DMS153 treated with DMSO at 0.1 percent for 48 hours (cell line): ENCODE data around the gene PPP1R14B.
"Not testable (repeated sequence)": the region's sequence is repeated elsewhere in the genome, so short reads cannot be mapped to it uniquely, and the experiment has no call there.

Experiments
- DNase-seq: peaks from one replicate; lab custom pipeline; 2025; ENCODE audit not compliant: unreplicated experiment; lab: John Stamatoyannopoulos, UW

PPP1R14B gene

GRCh38 chr11:64246621-64246870 lies 197 bp downstream of the PPP1R14B start:
- not testable (repeated sequence) for DNase-seq

- no peak for DNase-seq
Measured at GRCh38 chr11:64245797-64246620, 734 bp downstream of the PPP1R14B start.

GRCh38 chr11:64245401-64245796 lies 1.3 kb downstream of the PPP1R14B start:
- DNase-seq: no peak

- no peak for DNase-seq
Measured at GRCh38 chr11:64244966-64245365, 1.8 kb downstream of the PPP1R14B start.

GRCh38 chr11:64244107-64244506 lies 2.6 kb downstream of the PPP1R14B start:
- no peak for DNase-seq

- no peak for DNase-seq
Measured at GRCh38 chr11:64243236-64243854, 3.4 kb downstream of the PPP1R14B start.

GRCh38 chr11:64241491-64242374 lies 5.0 kb downstream of the PPP1R14B start:
- DNase-seq: no peak

GRCh38 chr11:64241241-64241490 lies 5.6 kb downstream of the PPP1R14B start:
- peak; percentile 96 for DNase-seq

GRCh38 chr11:64240435-64241240 lies 6.1 kb downstream of the PPP1R14B start, which contains the start of gene FKBP2:
Gene FKBP2 (plus strand): TSS chr11:64241095. CDS start chr11:64242388, 1,293 bp downstream.
- DNase-seq: peak; percentile 92

GRCh38 chr11:64239662-64240434 lies 6.9 kb downstream of the PPP1R14B start:
- no peak for DNase-seq

GRCh38 chr11:64238999-64239398 lies 7.7 kb downstream of the PPP1R14B start:
- no peak for DNase-seq

- no peak for DNase-seq
Measured at GRCh38 chr11:64238076-64238475, 8.7 kb downstream of the PPP1R14B start.

GRCh38 chr11:64237484-64237951 lies 9.2 kb downstream of the PPP1R14B start:
- DNase-seq: peak; percentile 96

GRCh38 chr11:64235437-64236161 lies 11.1 kb downstream of the PPP1R14B start:
- DNase-seq: no peak

GRCh38 chr11:64234647-64235379 lies 11.9 kb downstream of the PPP1R14B start:
- no peak for DNase-seq

- DNase-seq: no peak
Measured at GRCh38 chr11:64233913-64234586, 12.7 kb downstream of the PPP1R14B start, which contains the start of gene VEGFB. Gene VEGFB (plus strand): TSS chr11:64234584. CDS start chr11:64234834, 250 bp downstream.

- no peak for DNase-seq
Measured at GRCh38 chr11:64232967-64233315, 13.8 kb downstream of the PPP1R14B start.
